GM12878 (cell line): Measurements from ENCODE around the gene CUL9. TPM values are rescaled to one million over a fixed set of nuclear protein-coding genes. Genes with fewer than 3 reads are reported as not detected.

ENCODE experiments used
- ATF2 ChIP-seq: IDR thresholded peaks from 2 replicates; pipeline ENCODE4 v1.6.1; 2012; ENCODE audit warnings: low read length, inconsistent platforms
- CREB1 ChIP-seq: IDR thresholded peaks from 2 replicates; pipeline ENCODE4 v1.6.1; 2012; ENCODE audit warnings: low read depth, mild to moderate bottlenecking, inconsistent platforms
- CTCF ChIP-seq, 3 experiments: IDR thresholded peaks in 2 of 3; conservative IDR thresholded peaks in 1 of 3; 2 replicates each; pipeline ENCODE4 v1.5.1; 2011; ENCODE audit warnings: low read depth in 3 of 3, low read length in 3 of 3, mild to moderate bottlenecking in 3 of 3, control low read depth in 2 of 3, moderate library complexity in 2 of 3, inconsistent platforms in 1 of 3, mixed read lengths in 1 of 3; ENCODE audit not compliant: control insufficient read depth in 2 of 3, insufficient read depth in 1 of 3; ENCODE audit errors: extremely low read depth in 1 of 3
- ELK1 ChIP-seq: IDR thresholded peaks from 2 replicates; pipeline ENCODE4 v1.6.1; 2012; ENCODE audit warnings: low read depth, low read length, improper control_type of control experiment
- HCFC1 ChIP-seq: fragments of 150-350 bp; IDR thresholded peaks from 2 replicates; pipeline ENCODE4 v1.6.1; 2014; ENCODE audit warnings: low read length
- NFIC ChIP-seq: IDR thresholded peaks from 2 replicates; pipeline ENCODE4 v1.6.1; 2012; ENCODE audit warnings: low read depth, mild to moderate bottlenecking, inconsistent platforms, low read length, moderate library complexity
- POLR2AphosphoS2 ChIP-seq: IDR thresholded peaks from 2 replicates; pipeline ENCODE4 v1.6.1; 2011; ENCODE audit warnings: low read depth, mild to moderate bottlenecking, low read length, improper control_type of control experiment, moderate library complexity
- RCOR1 ChIP-seq: conservative IDR thresholded peaks from 2 replicates; pipeline ENCODE4 v1.6.1; 2012; ENCODE audit warnings: low read depth, low read length, improper control_type of control experiment
- SIX5 ChIP-seq: IDR thresholded peaks from 2 replicates; pipeline ENCODE4 v1.6.1; 2011; ENCODE audit warnings: mild to moderate bottlenecking, low read depth, low read length, moderate library complexity; ENCODE audit not compliant: severe bottlenecking
- YBX1 ChIP-seq: fragments of 450-650 bp; IDR thresholded peaks from 2 replicates; pipeline ENCODE4 v1.6.1; 2016; ENCODE audit warnings: antibody characterized with exemption
- ZNF622 ChIP-seq: fragments of 450-650 bp; IDR thresholded peaks from 2 replicates; pipeline ENCODE4 v1.6.1; 2017; ENCODE audit warnings: mild to moderate bottlenecking, inconsistent platforms
- polyA plus RNA-seq, 11 experiments: library from polyadenylated mRNA; depleted of rRNA in 4 of 11; unstranded in 6 of 11; stranded (reverse) in 5 of 11; fragments of >200 nt; fragmentation: Nextera tagmentation in 4 of 11; fragmentation: Illumina TruSeq in 1 of 11; extraction: Ambion mirVana in 4 of 11; extraction: Trizol in 1 of 11; gene quantifications; 1 replicate in 1 of 11; 2 replicates in 10 of 11; pipeline versions ENCODE4 v1.2.1 to v1.2.3, GENCODE V29; 2011 to 2016; ENCODE audit warnings: inconsistent platforms in 2 of 11, missing spikeins in 2 of 11, low read depth in 1 of 11
- total RNA-seq, 4 experiments: library from RNA; depleted of rRNA in 3 of 4; stranded (reverse); fragments of >200 nt in 3 of 4; fragmentation: Illumina TruSeq in 1 of 4; extraction: Trizol in 1 of 4; gene quantifications; 2 replicates each; pipeline versions ENCODE4 v1.2.1 to v1.2.3, GENCODE V29; 2013 to 2021
- TF ChIP-seq, protein P1 (sequence below): IDR thresholded peaks from 2 replicates; pipeline ENCODE4 v1.6.1; 2011; ENCODE audit warnings: low read depth, mild to moderate bottlenecking, low read length, moderate library complexity, borderline replicate concordance; ENCODE audit errors: extremely low read depth
- TF ChIP-seq, protein P2 (sequence below): fragments of 450-650 bp; IDR thresholded peaks from 2 replicates; pipeline ENCODE4 v1.6.1; 2017; ENCODE audit warnings: antibody characterized with exemption, mild to moderate bottlenecking, moderate library complexity
- TF ChIP-seq, protein P3 (sequence below): IDR thresholded peaks from 2 replicates; pipeline ENCODE4 v1.6.1; 2011; ENCODE audit warnings: borderline replicate concordance, low read depth, mild to moderate bottlenecking, moderate library complexity, low read length; ENCODE audit not compliant: insufficient read depth, poor library complexity, severe bottlenecking

CUL9 gene
- total and polyA plus RNA-seq, 10 of the 15 experiments (the other 5 are each of a cell fraction or from before 2014, with no cell fraction given) = 1.2 to 48.3 (median 17.2) TPM

DNA sequence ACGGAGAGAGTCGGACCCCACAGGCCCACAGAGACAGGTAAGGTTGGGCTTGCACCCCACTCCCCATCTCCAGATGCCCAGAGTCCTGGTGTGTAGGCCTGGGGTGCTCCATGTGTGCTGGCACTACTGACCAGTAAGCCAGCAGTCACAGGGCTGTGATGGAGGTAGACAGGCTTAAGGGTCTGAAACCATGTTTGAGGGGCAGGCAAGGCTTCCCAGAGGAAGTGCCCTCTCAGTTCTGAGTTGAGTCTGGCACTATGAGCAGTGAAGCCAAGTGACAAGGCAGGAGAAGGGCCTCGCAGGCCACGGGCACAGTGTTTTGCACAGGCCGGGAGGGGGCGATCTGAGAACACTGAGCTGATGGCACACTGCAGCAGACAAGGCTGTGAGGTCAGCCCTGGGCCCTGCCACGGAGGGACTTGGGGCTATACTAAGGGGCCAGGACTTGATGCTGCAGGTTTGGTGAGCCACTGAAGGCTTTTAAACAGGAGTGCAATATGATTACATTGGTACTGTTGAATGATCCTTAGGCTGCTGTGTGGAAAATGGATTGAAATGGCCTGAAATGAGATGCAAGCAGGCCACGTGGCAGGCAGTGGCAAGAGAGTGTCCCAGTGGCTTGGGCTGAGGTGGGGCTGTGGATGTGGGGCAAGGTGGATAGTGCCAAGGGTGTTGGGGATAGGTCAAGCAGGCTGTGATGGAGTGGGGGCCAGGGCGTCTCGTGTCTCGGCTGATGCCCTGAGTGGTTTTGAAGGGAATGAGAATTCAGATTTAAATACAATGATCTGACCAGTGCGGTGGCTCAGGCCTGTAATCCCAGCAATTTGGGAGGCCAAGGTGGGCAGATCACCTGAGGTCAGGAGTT, 81.5 kb downstream of the CUL9 start (continued):
- TF ChIP-seq CREB1 (no peak), HCFC1 (no peak), RCOR1 (no peak), ELK1 (no peak), CTCF (IDR thresholded peaks at IDR 0.05 in 2 of 3, conservative IDR thresholded peaks at IDR 0.05 in 1 of 3; ENCODE audit: control insufficient read depth in 2 of 3, extremely low read depth in 1 of 3, insufficient read depth in 1 of 3, low read depth in 3 of 3, low read length in 3 of 3) (peak; percentile 94 to 97 (median 97)), ZNF622 (no peak), POLR2AphosphoS2 (no peak), SIX5 (no peak), ATF2 (no peak), YBX1 (no peak), NFIC (no peak)
- TF ChIP-seq, protein P1, sequence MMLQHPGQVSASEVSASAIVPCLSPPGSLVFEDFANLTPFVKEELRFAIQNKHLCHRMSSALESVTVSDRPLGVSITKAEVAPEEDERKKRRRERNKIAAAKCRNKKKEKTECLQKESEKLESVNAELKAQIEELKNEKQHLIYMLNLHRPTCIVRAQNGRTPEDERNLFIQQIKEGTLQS = no peak
- TF ChIP-seq, protein P2, sequence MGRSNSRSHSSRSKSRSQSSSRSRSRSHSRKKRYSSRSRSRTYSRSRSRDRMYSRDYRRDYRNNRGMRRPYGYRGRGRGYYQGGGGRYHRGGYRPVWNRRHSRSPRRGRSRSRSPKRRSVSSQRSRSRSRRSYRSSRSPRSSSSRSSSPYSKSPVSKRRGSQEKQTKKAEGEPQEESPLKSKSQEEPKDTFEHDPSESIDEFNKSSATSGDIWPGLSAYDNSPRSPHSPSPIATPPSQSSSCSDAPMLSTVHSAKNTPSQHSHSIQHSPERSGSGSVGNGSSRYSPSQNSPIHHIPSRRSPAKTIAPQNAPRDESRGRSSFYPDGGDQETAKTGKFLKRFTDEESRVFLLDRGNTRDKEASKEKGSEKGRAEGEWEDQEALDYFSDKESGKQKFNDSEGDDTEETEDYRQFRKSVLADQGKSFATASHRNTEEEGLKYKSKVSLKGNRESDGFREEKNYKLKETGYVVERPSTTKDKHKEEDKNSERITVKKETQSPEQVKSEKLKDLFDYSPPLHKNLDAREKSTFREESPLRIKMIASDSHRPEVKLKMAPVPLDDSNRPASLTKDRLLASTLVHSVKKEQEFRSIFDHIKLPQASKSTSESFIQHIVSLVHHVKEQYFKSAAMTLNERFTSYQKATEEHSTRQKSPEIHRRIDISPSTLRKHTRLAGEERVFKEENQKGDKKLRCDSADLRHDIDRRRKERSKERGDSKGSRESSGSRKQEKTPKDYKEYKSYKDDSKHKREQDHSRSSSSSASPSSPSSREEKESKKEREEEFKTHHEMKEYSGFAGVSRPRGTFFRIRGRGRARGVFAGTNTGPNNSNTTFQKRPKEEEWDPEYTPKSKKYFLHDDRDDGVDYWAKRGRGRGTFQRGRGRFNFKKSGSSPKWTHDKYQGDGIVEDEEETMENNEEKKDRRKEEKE = no peak
- TF ChIP-seq, protein P3, sequence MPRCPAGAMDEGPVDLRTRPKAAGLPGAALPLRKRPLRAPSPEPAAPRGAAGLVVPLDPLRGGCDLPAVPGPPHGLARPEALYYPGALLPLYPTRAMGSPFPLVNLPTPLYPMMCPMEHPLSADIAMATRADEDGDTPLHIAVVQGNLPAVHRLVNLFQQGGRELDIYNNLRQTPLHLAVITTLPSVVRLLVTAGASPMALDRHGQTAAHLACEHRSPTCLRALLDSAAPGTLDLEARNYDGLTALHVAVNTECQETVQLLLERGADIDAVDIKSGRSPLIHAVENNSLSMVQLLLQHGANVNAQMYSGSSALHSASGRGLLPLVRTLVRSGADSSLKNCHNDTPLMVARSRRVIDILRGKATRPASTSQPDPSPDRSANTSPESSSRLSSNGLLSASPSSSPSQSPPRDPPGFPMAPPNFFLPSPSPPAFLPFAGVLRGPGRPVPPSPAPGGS = no peak
